Activated CD4-positive, alpha-beta T cell treated with anti-CD3 and anti-CD28 coated beads, Interleukin-2, amount 50 U/mL, for 4 hours (primary cell): Measurements from ENCODE around the gene PRPH.
"Not testable (repeated sequence)": the region's sequence is repeated elsewhere in the genome, so short reads cannot be mapped to it uniquely, and the experiment has no call there.

Experiments used
- DNase-seq, 2 experiments: peaks; one replicate each; pipeline ENCODE4 v3.0.0-alpha.2; 2020

The PRPH gene

GRCh38 chr12:49295082-49295936, at the start of gene PRPH:
Gene PRPH, plus strand, starts transcription at chr12:49295147. Its CDS starts 54 bp downstream, at chr12:49295201.
- DNase-seq = no peak

- no peak for DNase-seq
Observed at GRCh38 chr12:49251357-49251756, 43.6 kb upstream of the PRPH start.

GRCh38 chr12:49253033-49253623, 41.8 kb upstream of the PRPH start:
- no peak for DNase-seq

GRCh38 chr12:49255456-49255855, 39.5 kb upstream of the PRPH start:
- not testable (repeated sequence) for DNase-seq

GRCh38 chr12:49255857-49256637, 38.9 kb upstream of the PRPH start:
- DNase-seq = no peak

GRCh38 chr12:49257508-49258184, 37.3 kb upstream of the PRPH start:
- DNase-seq = not testable (repeated sequence)

- no peak for DNase-seq
Observed at GRCh38 chr12:49259452-49259851, 35.5 kb upstream of the PRPH start.

- no peak for DNase-seq
Observed at GRCh38 chr12:49260166-49260565, 34.8 kb upstream of the PRPH start.

GRCh38 chr12:49260571-49261363, 34.2 kb upstream of the PRPH start:
- DNase-seq = no peak

- DNase-seq = no peak
Observed at GRCh38 chr12:49261721-49262120, 33.2 kb upstream of the PRPH start.

GRCh38 chr12:49263400-49263763, 31.6 kb upstream of the PRPH start:
- no peak for DNase-seq

- DNase-seq = peak; percentile 27 to 32
Observed at GRCh38 chr12:49264466-49264872, 30.5 kb upstream of the PRPH start.

- peak; percentile 83 to 84 for DNase-seq
Observed at GRCh38 chr12:49264873-49265792, 29.8 kb upstream of the PRPH start, which contains the start of gene TUBA1C. Gene TUBA1C, plus strand, starts transcription at chr12:49265082. Its CDS starts 100 bp downstream, at chr12:49265182.

- not testable (repeated sequence) for DNase-seq
Observed at GRCh38 chr12:49269191-49269590, 25.8 kb upstream of the PRPH start.

- DNase-seq = no peak
Observed at GRCh38 chr12:49272790-49273725, 21.9 kb upstream of the PRPH start.

- no peak for DNase-seq
Observed at GRCh38 chr12:49273726-49274395, 21.1 kb upstream of the PRPH start.

- no peak for DNase-seq
Observed at GRCh38 chr12:49274396-49275069, 20.4 kb upstream of the PRPH start.
